GM12892 (cell line): Measurements from ENCODE around the gene C1orf56.

Experiments used
- POLR2A ChIP-seq: IDR thresholded peaks from 2 replicates; pipeline ENCODE4 v1.6.1; 2011; ENCODE audit warnings: low read depth, low read length, control low read depth
- POLR2AphosphoS5 ChIP-seq: IDR thresholded peaks from 2 replicates; pipeline ENCODE4 v1.6.1; 2011; ENCODE audit warnings: low read depth, low read length, control low read depth

- TF ChIP-seq POLR2AphosphoS5 (no peak), POLR2A (no peak)
Measured at GRCh38 chr1:151072224-151072623, 24.7 kb downstream of the C1orf56 start.
